ENCODE measurements around the gene SEC24A.
A peak's percentile ranks its signal among the peaks of the same experiment; 100 is the strongest.
"Not testable (repeated sequence)": the region's sequence is repeated elsewhere in the genome, so short reads cannot be mapped to it uniquely, and the experiment has no call there.

The SEC24A gene

GRCh38 chr5:134650660-134651059 lies 2.1 kb downstream of the SEC24A start:
- not testable (repeated sequence) for DNase-seq (ENCODE audit: low read depth, low spot score)

- DNase-seq (ENCODE audit: low read depth, low spot score), result no peak
Observed at GRCh38 chr5:134651531-134651930, 2.9 kb downstream of the SEC24A start.

- no peak for DNase-seq (ENCODE audit: low read depth, low spot score)
Observed at GRCh38 chr5:134656690-134657089, 8.1 kb downstream of the SEC24A start.

- DNase-seq (ENCODE audit: low read depth, low spot score), result no peak
Observed at GRCh38 chr5:134659456-134659855, 10.9 kb downstream of the SEC24A start.

- DNase-seq (ENCODE audit: low read depth, low spot score), result no peak
Observed at GRCh38 chr5:134659922-134660321, 11.3 kb downstream of the SEC24A start.

GRCh38 chr5:134662971-134663370 lies 14.4 kb downstream of the SEC24A start:
- no peak for DNase-seq (ENCODE audit: low read depth, low spot score)

- no peak for DNase-seq (ENCODE audit: low read depth, low spot score)
Observed at GRCh38 chr5:134664448-134664847, 15.9 kb downstream of the SEC24A start.

- not testable (repeated sequence) for DNase-seq (ENCODE audit: low read depth, low spot score)
Observed at GRCh38 chr5:134673546-134673945, 25.0 kb downstream of the SEC24A start.

- not testable (repeated sequence) for DNase-seq (ENCODE audit: low read depth, low spot score)
Observed at GRCh38 chr5:134677357-134677756, 28.8 kb downstream of the SEC24A start.

- not testable (repeated sequence) for DNase-seq (ENCODE audit: low read depth, low spot score)
Observed at GRCh38 chr5:134690144-134690543, 41.6 kb downstream of the SEC24A start.

- no peak for DNase-seq (ENCODE audit: low read depth, low spot score)
Observed at GRCh38 chr5:134692722-134693121, 44.1 kb downstream of the SEC24A start.

GRCh38 chr5:134708301-134708700 lies 59.7 kb downstream of the SEC24A start:
- DNase-seq (ENCODE audit: low read depth, low spot score), result no peak

GRCh38 chr5:134714120-134714519 lies 65.5 kb downstream of the SEC24A start:
- no peak for DNase-seq (ENCODE audit: low read depth, low spot score)

- no peak for DNase-seq (ENCODE audit: low read depth, low spot score)
Observed at GRCh38 chr5:134714541-134714940, 66.0 kb downstream of the SEC24A start.

GRCh38 chr5:134715466-134715865 lies 66.9 kb downstream of the SEC24A start:
- DNase-seq (ENCODE audit: low read depth, low spot score), result not testable (repeated sequence)

- DNase-seq (ENCODE audit: low read depth, low spot score), result no peak
Observed at GRCh38 chr5:134724872-134725271, 76.3 kb downstream of the SEC24A start.

- no peak for DNase-seq (ENCODE audit: low read depth, low spot score)
Observed at GRCh38 chr5:134732819-134733218, 84.2 kb downstream of the SEC24A start.

GRCh38 chr5:134735243-134735642 lies 86.7 kb downstream of the SEC24A start:
- no peak for DNase-seq (ENCODE audit: low read depth, low spot score)

GRCh38 chr5:134736173-134736812 lies 87.7 kb downstream of the SEC24A start:
- no peak for DNase-seq (ENCODE audit: low read depth, low spot score)

GRCh38 chr5:134738133-134738962 lies 89.8 kb downstream of the SEC24A start, which contains the start of gene CAMLG:
Gene CAMLG, plus strand, starts transcription at chr5:134738548. Its CDS starts 73 bp downstream, at chr5:134738621.
- DNase-seq (ENCODE audit: low read depth, low spot score), result peak; percentile 95

- no peak for DNase-seq (ENCODE audit: low read depth, low spot score)
Observed at GRCh38 chr5:134738963-134739661, 90.5 kb downstream of the SEC24A start.

- no peak for DNase-seq (ENCODE audit: low read depth, low spot score)
Observed at GRCh38 chr5:134741052-134741451, 92.5 kb downstream of the SEC24A start.

Measured in activated naive CD8-positive, alpha-beta T cell treated with anti-CD3 and anti-CD28 coated beads, Interleukin-2, amount 50 U/mL, for 16 hours (primary cell).